Liver (tissue), 9 donors: ENCODE data around the gene EML4. TPM values are rescaled to one million over a fixed set of nuclear protein-coding genes. Genes with fewer than 3 reads are reported as not detected.

ENCODE experiments used
- DNase-seq: peaks from one replicate; pipeline ENCODE4 v3.0.0-alpha.2; 2017; ENCODE audit warnings: low spot score
- H3K27ac ChIP-seq, 2 donors: one replicate each; pipeline ENCODE4 v1.7.0; 2013; ENCODE audit warnings: inconsistent platforms in 2 of 2, low read length in 2 of 2, control low read depth in 1 of 2, low read depth in 1 of 2, mild to moderate bottlenecking in 1 of 2
- H3K27me3 ChIP-seq, 4 donors: one replicate each; pipeline versions ENCODE4 v1.6.1 to v1.7.0; 2013; ENCODE audit warnings: low read length in 3 of 4, inconsistent platforms in 1 of 4, mild to moderate bottlenecking in 1 of 4, moderate library complexity in 1 of 4; ENCODE audit not compliant: control insufficient read depth in 4 of 4, insufficient read depth in 4 of 4
- H3K36me3 ChIP-seq, 4 donors: one replicate each; pipeline versions ENCODE4 v1.6.1 to v1.7.0; 2013; ENCODE audit warnings: low read length in 3 of 4, mild to moderate bottlenecking in 3 of 4, low read depth in 1 of 4, moderate library complexity in 1 of 4; ENCODE audit not compliant: control insufficient read depth in 4 of 4, insufficient read depth in 3 of 4
- H3K4me1 ChIP-seq, 4 donors: one replicate each; pipeline versions ENCODE4 v1.6.1 to v1.7.0; 2013; ENCODE audit warnings: low read length in 3 of 4, mild to moderate bottlenecking in 3 of 4, moderate library complexity in 1 of 4; ENCODE audit not compliant: control insufficient read depth in 4 of 4, insufficient read depth in 4 of 4
- H3K4me3 ChIP-seq, 3 donors: one replicate each; pipeline versions ENCODE4 v1.6.1 to v1.7.0; 2013; ENCODE audit warnings: low read length in 3 of 3, control low read depth in 1 of 3, low read depth in 1 of 3, mild to moderate bottlenecking in 1 of 3
- H3K9ac ChIP-seq, 2 donors: one replicate each; pipeline ENCODE4 v1.7.0; 2013; ENCODE audit warnings: low read length in 2 of 2, mild to moderate bottlenecking in 2 of 2, moderate library complexity in 2 of 2, control low read depth in 1 of 2, low read depth in 1 of 2
- H3K9me3 ChIP-seq, 4 donors: one replicate each; pipeline versions ENCODE4 v1.6.1 to v1.7.0; 2013; ENCODE audit warnings: low read length in 3 of 4; ENCODE audit not compliant: control insufficient read depth in 4 of 4
- CTCF ChIP-seq: fragments of 150-350 bp; IDR thresholded peaks from 2 replicates; pipeline ENCODE4 v1.5.1; 2017; ENCODE audit warnings: improper control_type of control experiment, low read depth, low read length; ENCODE audit not compliant: missing input control
- EGR1 ChIP-seq, 2 donors: IDR thresholded peaks; 2 replicates each; pipeline ENCODE4 v1.6.1; 2016 to 2018; ENCODE audit warnings: antibody characterized with exemption in 2 of 2, low read depth in 2 of 2
- FOXA1 ChIP-seq: IDR thresholded peaks from 2 replicates; pipeline ENCODE4 v1.6.1; 2016; ENCODE audit warnings: antibody characterized with exemption
- FOXA2 ChIP-seq: IDR thresholded peaks from 2 replicates; pipeline ENCODE4 v1.6.1; 2016; ENCODE audit warnings: antibody characterized with exemption
- HNF4A ChIP-seq, 2 donors: conservative IDR thresholded peaks; 2 replicates each; pipeline ENCODE4 v1.6.1; 2016; ENCODE audit warnings: antibody characterized with exemption in 2 of 2, mild to moderate bottlenecking in 2 of 2
- JUND ChIP-seq, 2 donors: IDR thresholded peaks; 2 replicates each; pipeline ENCODE4 v1.6.1; 2016; ENCODE audit warnings: antibody characterized with exemption in 2 of 2
- MAX ChIP-seq: IDR thresholded peaks from 2 replicates; pipeline ENCODE4 v1.6.1; 2016; ENCODE audit warnings: antibody characterized with exemption
- NR2F2 ChIP-seq: IDR thresholded peaks from 2 replicates; pipeline ENCODE4 v1.6.1; 2016; ENCODE audit warnings: antibody characterized with exemption
- REST ChIP-seq: IDR thresholded peaks from 2 replicates; pipeline ENCODE4 v1.6.1; 2016; ENCODE audit warnings: antibody characterized with exemption, mild to moderate bottlenecking
- RXRA ChIP-seq, 2 donors: IDR thresholded peaks; 2 replicates each; pipeline ENCODE4 v1.6.1; 2017 to 2018; ENCODE audit warnings: antibody characterized with exemption in 2 of 2, mild to moderate bottlenecking in 1 of 2
- SP1 ChIP-seq: IDR thresholded peaks from 2 replicates; pipeline ENCODE4 v1.6.1; 2018; ENCODE audit warnings: antibody characterized with exemption, mild to moderate bottlenecking
- TAF1 ChIP-seq: conservative IDR thresholded peaks from 2 replicates; pipeline ENCODE4 v1.6.1; 2016; ENCODE audit warnings: antibody characterized with exemption, mild to moderate bottlenecking
- YY1 ChIP-seq: IDR thresholded peaks from 2 replicates; pipeline ENCODE4 v1.6.1; 2016; ENCODE audit warnings: antibody characterized with exemption, mild to moderate bottlenecking
- ZBTB33 ChIP-seq: IDR thresholded peaks from 2 replicates; pipeline ENCODE4 v1.6.1; 2016; ENCODE audit warnings: antibody characterized with exemption
- WGBS: extraction: QIAGEN DNeasy Blood & Tissue Kit; methylation state at CpG from one replicate; pipeline ENCODE4 v1.1.7; 2013; 5-methylcytosine and 5-hydroxymethylcytosine counted together
- polyA plus RNA-seq, 2 donors: library from polyadenylated mRNA; stranded (reverse) in 1 of 2; unstranded in 1 of 2; fragments of 200-250 nt in 1 of 2; fragments of >200 nt in 1 of 2; fragmentation: Nextera tagmentation in 1 of 2; extraction: Ambion mirVana in 1 of 2; gene quantifications; one replicate each; pipeline versions ENCODE4 v1.2.1 to v1.2.3, GENCODE V29; 2013 to 2015
- total RNA-seq, 2 donors: library from RNA; depleted of rRNA; stranded (reverse); fragments of >200 nt; gene quantifications; one replicate each; pipeline ENCODE4 v1.2.3, GENCODE V29; 2014
- donor health status: healthy.
- donor health status: healthy.
- donor health status: healthy.
- donor health status: healthy.
- donor health status: healthy.

The EML4 gene
- total and polyA plus RNA-seq, 4 donors, result 12.8 to 49.6 (median 34.8) TPM

- no peak for TF ChIP-seq CTCF
- no peak for TF ChIP-seq ZBTB33
- TF ChIP-seq HNF4A (conservative IDR thresholded peaks at IDR 0.05), result no peak
Observed at GRCh38 chr2:42248846-42249245, 79.7 kb downstream of the EML4 start (continued).

GRCh38 chr2:42249284-42249683 lies 80.1 kb downstream of the EML4 start:
- Histone ChIP-seq H3K9me3 (no peaks in the 10 kb centered on the region), H3K36me3 (peaks cover 0 to 6% (median 3%) of the 10 kb centered on the region in 4 donors), H3K4me3 (no peak overlapping the region), H3K27ac (no peak overlapping the region), H3K27me3 (no peaks in the 10 kb centered on the region), H3K4me1 (peaks cover 0 to 3% (median 2%) of the 10 kb centered on the region in 4 donors), H3K9ac (no peak overlapping the region)
- no peak for DNase-seq
- WGBS, result 76% methylated on average over 2 of the region's 2 CpGs
- TF ChIP-seq FOXA1 (no peak), SP1 (no peak), TAF1 (no peak), MAX (no peak), FOXA2 (no peak), NR2F2 (no peak), REST (no peak), RXRA (IDR thresholded peaks at IDR 0.05) (no peak), CTCF (no peak), HNF4A (conservative IDR thresholded peaks at IDR 0.05) (no peak), JUND (IDR thresholded peaks at IDR 0.05) (no peak), ZBTB33 (no peak), EGR1 (IDR thresholded peaks at IDR 0.05; ENCODE audit: low read depth in 2 of 2) (no peak), YY1 (no peak)
